Adipocyte (in vitro differentiated cells): ENCODE results near the gene FGF14.

Experiments
- DNase-seq: peaks from one replicate; pipeline ENCODE4 v3.0.0-alpha.2; 2015; ENCODE audit warnings: low read depth
- H3K27me3 ChIP-seq: replicated peaks from 2 replicates; pipeline ENCODE4 v1.7.0; 2013; ENCODE audit warnings: mild to moderate bottlenecking, low read length, moderate library complexity; ENCODE audit not compliant: control insufficient read depth, insufficient read depth
- H3K36me3 ChIP-seq: 2 replicates; pipeline ENCODE4 v1.7.0; 2013; ENCODE audit warnings: low read length, mild to moderate bottlenecking, moderate library complexity; ENCODE audit not compliant: control insufficient read depth, insufficient read depth, severe bottlenecking
- H3K4me1 ChIP-seq: 2 replicates; pipeline ENCODE4 v1.7.0; 2013; ENCODE audit warnings: mild to moderate bottlenecking, low read length, moderate library complexity; ENCODE audit not compliant: control insufficient read depth, insufficient read depth
- H3K4me3 ChIP-seq: 2 replicates; pipeline ENCODE4 v1.7.0; 2013; ENCODE audit warnings: mild to moderate bottlenecking, low read length, moderate library complexity
- H3K9ac ChIP-seq: 2 replicates; pipeline ENCODE4 v1.7.0; 2013; ENCODE audit warnings: mild to moderate bottlenecking, low read length, moderate library complexity
- H3K9me3 ChIP-seq: 2 replicates; pipeline ENCODE4 v1.7.0; 2013; ENCODE audit warnings: mild to moderate bottlenecking, low read length, moderate library complexity; ENCODE audit not compliant: control insufficient read depth

Gene FGF14

DNA sequence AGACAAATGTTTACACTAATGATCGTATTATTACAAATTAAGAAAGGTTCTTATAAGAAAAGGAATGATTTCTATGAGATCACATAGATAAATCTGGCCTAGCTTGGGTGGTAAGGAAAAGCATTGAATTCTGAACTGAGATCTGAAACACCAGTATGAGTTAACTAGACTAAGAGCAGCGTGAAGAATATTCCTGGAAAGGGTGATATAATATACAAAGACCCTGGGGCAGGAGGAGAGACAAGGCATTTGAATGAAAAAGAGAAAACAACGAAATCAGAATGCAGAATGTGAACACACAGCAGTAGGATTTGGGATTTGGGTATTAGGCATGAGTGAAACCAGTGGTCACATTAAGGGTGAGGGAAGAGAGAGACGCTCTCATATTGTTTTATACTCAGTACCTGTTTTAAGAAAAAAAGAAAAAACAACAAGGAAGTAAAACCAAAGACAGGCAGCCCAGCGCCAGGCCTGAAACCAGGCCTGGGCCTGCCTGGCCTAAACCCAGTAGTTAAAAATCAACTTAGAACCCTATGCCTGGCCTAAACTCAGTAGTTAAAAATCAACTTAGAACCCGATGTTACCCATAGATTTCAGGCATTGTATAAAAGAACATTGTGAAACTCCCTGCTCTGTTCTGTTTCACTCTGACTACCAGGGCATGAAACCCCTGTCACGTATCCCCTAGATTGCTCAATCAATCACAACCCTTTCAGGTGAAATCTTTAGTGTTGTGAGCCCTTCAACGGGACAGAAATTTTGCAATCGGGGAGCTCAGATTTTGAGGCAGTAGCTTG lies 662.3 kb downstream of the FGF14 start:
- H3K4me3 ChIP-seq: no peak overlapping the region
- H3K4me1 ChIP-seq: no peaks in the 10 kb centered on the region
- DNase-seq: no peak
- H3K9ac ChIP-seq: no peak overlapping the region
- H3K27me3 ChIP-seq: no peaks in the 10 kb centered on the region
- H3K9me3 ChIP-seq: no peaks in the 10 kb centered on the region
- H3K36me3 ChIP-seq: no peaks in the 10 kb centered on the region

DNA sequence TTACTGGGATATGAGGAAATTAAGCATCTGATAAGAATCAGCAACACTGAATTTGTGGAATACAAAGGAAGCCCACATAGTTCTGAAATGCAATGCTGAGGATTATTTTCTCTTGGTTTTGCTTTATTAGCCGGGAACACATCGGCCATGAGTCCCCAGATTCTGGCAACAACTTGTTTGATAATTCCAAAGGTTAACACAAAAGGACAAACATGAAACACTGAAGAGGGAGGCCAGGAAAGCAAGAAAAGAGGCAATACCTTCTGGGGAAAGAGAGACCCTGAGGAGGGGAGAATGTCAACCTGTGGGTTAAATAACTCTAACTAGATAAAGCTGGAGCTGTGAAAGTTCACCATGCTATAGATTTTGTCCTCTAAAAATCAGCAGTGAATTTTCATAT lies 663.5 kb downstream of the FGF14 start:
- H3K9ac ChIP-seq: no peak overlapping the region
- DNase-seq: no peak
- no peaks in the 10 kb centered on the region for H3K4me1 ChIP-seq
- H3K36me3 ChIP-seq: no peaks in the 10 kb centered on the region
- H3K9me3 ChIP-seq: no peaks in the 10 kb centered on the region
- H3K27me3 ChIP-seq: no peaks in the 10 kb centered on the region
- H3K4me3 ChIP-seq: no peak overlapping the region

DNA sequence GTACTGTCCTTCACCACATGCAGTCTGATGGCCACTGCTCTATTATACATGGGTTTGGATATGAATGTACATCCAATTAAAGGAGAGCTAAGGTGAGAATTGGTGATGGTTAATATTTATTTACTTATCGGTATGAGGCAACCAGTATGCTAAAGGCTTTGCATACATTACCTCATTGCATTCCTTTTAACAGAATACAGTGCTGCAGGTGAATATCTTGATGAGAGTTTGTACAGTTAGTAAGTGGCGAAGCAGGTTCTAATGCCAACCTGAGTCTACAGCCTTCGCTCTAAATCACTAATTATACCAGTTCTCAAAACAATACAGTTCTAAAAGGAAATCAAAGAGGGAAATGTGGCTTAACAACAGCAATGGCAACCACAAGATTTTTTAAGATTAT lies 665.3 kb downstream of the FGF14 start:
- H3K4me1 ChIP-seq: no peaks in the 10 kb centered on the region
- no peak overlapping the region for H3K9ac ChIP-seq
- no peaks in the 10 kb centered on the region for H3K36me3 ChIP-seq
- DNase-seq: no peak
- H3K9me3 ChIP-seq: no peaks in the 10 kb centered on the region
- H3K4me3 ChIP-seq: no peak overlapping the region
- H3K27me3 ChIP-seq: no peaks in the 10 kb centered on the region

DNA sequence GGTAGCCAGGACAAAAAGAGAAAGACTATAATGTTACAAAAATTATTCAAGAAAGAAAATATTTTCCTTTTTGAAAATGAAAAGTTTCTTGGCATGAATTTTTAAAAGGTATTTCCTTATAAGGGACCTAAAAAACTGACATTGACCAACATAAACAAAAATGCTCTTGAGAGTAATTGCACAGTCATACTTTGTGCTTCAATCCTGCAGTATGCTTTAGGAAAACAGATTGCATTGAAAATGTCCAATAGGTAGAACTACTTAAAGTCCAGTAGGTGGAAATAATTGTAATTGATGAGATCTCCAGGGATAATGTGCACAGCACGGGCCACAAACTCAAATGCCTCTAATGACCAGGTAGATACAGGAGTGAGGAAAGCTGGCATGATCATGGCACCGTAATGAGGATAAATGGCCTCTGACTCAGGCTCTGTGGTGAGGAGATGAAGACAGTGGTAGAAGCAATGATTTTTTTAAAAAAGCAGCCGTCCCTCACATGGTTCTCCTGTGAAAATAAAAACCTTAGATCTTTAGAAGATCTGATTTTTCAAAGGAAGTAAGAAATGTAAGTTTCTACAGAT lies 671.3 kb downstream of the FGF14 start:
- Histone ChIP-seq H3K4me1 (peaks cover 10% of the 10 kb centered on the region), H3K27me3 (no peaks in the 10 kb centered on the region), H3K9me3 (no peaks in the 10 kb centered on the region), H3K9ac (no peak overlapping the region), H3K36me3 (no peaks in the 10 kb centered on the region), H3K4me3 (no peak overlapping the region)
- DNase-seq: peak; percentile 30

DNA sequence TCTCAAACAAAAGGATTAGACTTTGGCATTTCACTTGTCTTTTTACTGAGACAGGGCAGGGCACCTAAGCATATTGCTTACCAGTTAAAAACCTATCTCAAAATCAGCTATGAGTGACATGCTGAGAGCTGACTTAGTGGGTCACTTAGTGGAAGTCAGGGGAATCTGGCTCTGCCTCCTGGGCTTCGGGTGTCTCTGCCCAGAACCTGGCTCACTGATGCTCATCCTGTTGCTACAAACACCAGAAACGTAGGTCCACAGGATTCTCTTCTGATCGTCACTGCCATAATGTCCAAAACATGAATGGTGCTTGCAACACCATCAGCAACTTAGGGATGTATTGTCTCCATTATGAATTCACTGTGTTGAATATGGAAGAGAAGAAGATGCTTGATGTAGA lies 673.2 kb downstream of the FGF14 start:
- Histone ChIP-seq H3K27me3 (no peaks in the 10 kb centered on the region), H3K9ac (no peak overlapping the region), H3K9me3 (no peaks in the 10 kb centered on the region), H3K36me3 (peaks cover 5% of the 10 kb centered on the region), H3K4me3 (no peak overlapping the region), H3K4me1 (peaks cover 10% of the 10 kb centered on the region)
- no peak for DNase-seq

DNA sequence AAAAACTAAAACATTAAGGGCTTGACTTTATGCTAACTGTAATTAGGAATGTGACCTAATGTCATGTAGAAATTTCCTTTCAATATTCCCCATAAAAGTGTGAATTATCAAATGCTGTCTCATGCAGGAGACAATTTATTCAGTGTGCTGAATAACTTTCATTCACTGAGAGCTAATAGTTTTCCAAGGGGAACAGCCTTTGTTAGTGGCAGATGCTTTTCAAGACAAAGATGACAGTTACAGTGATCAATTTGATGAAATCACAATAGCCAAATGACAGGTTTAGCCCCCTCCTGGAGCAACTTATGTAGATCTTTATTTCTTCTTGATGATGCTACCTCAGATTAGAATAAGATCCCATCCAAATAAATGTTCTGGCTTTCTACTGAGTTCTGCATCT lies 673.8 kb downstream of the FGF14 start:
- Histone ChIP-seq H3K4me1 (peaks cover 10% of the 10 kb centered on the region), H3K9ac (no peak overlapping the region), H3K9me3 (no peaks in the 10 kb centered on the region), H3K27me3 (no peaks in the 10 kb centered on the region), H3K36me3 (peaks cover 11% of the 10 kb centered on the region), H3K4me3 (no peak overlapping the region)
- DNase-seq: no peak

DNA sequence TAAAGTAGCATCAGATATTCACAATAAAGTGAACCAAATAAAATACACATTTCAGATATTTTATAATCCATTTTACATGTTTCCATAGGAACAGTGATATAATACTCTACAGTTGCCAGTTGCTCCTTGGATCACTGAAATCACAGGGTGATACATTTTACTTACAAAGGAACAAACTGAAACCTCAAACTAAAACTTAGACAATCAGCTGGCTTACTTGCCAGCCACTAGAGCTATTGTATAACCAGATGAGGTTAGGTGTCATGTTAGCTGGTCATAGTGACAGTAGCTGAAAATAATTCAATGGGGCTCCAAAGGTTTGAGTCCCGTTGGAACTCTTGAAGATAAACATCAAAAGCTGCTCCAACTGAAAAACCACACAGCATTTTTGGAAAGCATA lies 674.7 kb downstream of the FGF14 start:
- H3K36me3 ChIP-seq: peaks cover 20% of the 10 kb centered on the region
- H3K4me1 ChIP-seq: peaks cover 10% of the 10 kb centered on the region
- H3K9ac ChIP-seq: no peak overlapping the region
- H3K4me3 ChIP-seq: no peak overlapping the region
- no peaks in the 10 kb centered on the region for H3K27me3 ChIP-seq
- H3K9me3 ChIP-seq: no peaks in the 10 kb centered on the region
- DNase-seq: no peak

DNA sequence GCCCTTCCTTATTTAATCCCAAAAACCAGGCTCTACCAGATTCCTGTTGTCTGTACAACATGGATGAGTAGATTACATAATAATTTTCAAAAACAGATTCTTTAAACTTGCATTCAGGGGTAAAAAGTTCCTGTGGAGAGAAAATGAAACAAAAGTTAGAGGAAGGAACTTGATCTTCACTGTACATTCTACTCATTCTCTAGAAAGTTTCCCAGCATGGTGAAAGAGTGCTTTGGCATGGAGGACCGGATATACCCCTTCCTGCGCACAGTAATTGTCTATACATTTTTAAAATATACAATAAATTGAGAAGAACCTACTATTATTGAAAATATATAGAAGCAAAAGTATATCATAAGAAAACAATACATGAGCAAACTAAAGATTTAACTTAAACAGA lies 675.2 kb downstream of the FGF14 start:
- H3K9ac ChIP-seq: no peak overlapping the region
- DNase-seq: peak; percentile 18
- H3K4me1 ChIP-seq: peaks cover 10% of the 10 kb centered on the region
- H3K36me3 ChIP-seq: peaks cover 25% of the 10 kb centered on the region
- no peak overlapping the region for H3K4me3 ChIP-seq
- no peaks in the 10 kb centered on the region for H3K27me3 ChIP-seq
- no peaks in the 10 kb centered on the region for H3K9me3 ChIP-seq

DNA sequence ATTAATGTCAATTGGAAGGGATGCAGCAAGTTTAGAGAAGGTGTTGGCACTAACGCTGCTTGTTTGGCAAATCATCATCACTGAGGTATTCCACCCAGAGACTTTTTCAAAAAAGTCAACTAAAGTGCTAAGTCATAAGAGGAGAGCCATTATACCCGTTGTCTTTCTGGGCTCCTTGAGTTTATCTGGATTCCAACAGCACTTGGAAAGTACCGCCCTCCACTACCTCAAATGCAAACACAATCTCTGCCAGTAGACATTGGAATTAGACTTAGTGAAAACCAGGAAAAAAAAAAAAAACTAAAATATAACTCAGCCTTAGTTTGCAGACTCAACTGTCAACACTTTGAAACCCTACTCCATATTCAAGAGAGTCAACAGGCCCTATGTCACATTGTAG lies 683.4 kb downstream of the FGF14 start:
- H3K9me3 ChIP-seq: no peaks in the 10 kb centered on the region
- no peak overlapping the region for H3K9ac ChIP-seq
- peaks cover 96% of the 10 kb centered on the region for H3K36me3 ChIP-seq
- H3K4me3 ChIP-seq: no peak overlapping the region
- no peaks in the 10 kb centered on the region for H3K27me3 ChIP-seq
- DNase-seq: no peak
- H3K4me1 ChIP-seq: no peaks in the 10 kb centered on the region

DNA sequence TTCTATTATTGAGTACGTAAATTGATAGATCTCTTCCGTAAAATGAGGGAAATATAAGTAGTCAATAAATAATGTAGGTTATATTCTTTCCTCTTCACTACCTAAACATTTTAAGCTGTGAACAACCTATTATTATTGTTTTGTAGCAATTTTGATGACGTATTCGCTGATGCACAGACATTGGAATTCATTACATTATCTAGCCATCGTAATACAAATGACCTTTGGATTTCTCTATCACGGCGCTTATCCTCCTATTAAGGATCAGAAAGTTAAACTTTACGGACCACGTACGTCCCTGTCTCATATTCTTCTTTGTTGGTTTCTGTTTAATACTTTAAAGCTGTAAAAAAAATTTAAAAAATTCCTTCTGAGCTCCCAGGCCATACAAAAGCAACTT lies 684.5 kb downstream of the FGF14 start:
- no peaks in the 10 kb centered on the region for H3K9me3 ChIP-seq
- H3K27me3 ChIP-seq: no peaks in the 10 kb centered on the region
- H3K4me1 ChIP-seq: no peaks in the 10 kb centered on the region
- H3K36me3 ChIP-seq: peaks cover 91% of the 10 kb centered on the region
- DNase-seq: no peak
- H3K9ac ChIP-seq: no peak overlapping the region
- no peak overlapping the region for H3K4me3 ChIP-seq

DNA sequence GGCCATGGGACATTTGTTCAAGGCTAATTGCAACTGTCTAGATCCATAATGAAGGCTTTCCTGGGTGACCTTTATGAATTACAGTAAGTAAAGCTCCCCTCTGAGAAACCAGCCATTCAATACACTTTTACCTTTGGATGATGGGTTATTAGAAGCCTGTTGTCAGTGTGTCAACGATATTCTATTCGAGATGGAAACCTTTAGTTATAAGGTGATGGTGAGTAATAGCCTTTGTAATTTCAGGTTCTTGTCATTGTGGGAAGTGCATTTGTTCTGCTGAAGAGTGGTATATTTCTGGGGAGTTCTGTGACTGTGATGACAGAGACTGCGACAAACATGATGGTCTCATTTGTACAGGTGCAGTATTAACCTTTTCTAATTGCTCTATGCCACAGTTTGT lies 687.7 kb downstream of the FGF14 start:
- H3K4me1 ChIP-seq: peaks cover 10% of the 10 kb centered on the region
- no peak for DNase-seq
- H3K36me3 ChIP-seq: peaks cover 81% of the 10 kb centered on the region

DNA sequence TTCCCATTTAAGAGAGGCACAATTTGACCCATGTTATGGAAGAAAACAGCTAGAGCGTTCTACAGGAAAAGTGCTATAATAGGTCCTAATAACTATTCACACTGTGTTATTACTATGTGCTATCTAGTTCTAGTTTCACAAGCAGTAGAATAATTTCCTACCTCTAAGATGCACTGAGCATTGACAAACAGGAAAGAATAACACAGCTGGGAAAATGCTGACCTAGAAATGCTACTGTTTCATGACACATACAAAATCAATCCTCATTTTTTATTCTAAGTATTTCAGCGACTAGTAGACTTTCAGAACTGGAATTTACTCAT lies 689.9 kb downstream of the FGF14 start:
- Histone ChIP-seq H3K9me3 (no peaks in the 10 kb centered on the region), H3K4me3 (no peak overlapping the region), H3K36me3 (peaks cover 72% of the 10 kb centered on the region), H3K9ac (no peak overlapping the region), H3K4me1 (peaks cover 13% of the 10 kb centered on the region), H3K27me3 (no peaks in the 10 kb centered on the region)
- DNase-seq: no peak

More for the DNA sequence above, 687.7 kb downstream of the FGF14 start:
- Histone ChIP-seq H3K4me3 (no peak overlapping the region), H3K27me3 (no peaks in the 10 kb centered on the region), H3K9me3 (no peaks in the 10 kb centered on the region), H3K9ac (no peak overlapping the region)
